Panc1 (cell line): ENCODE measurements around the gene MFSD12. TPM values are rescaled to one million over a fixed set of nuclear protein-coding genes. Genes with fewer than 3 reads are reported as not detected.

ENCODE experiments used
- ATAC-seq: fragments of 200-7000 bp; cut with Tn5 transposase; 2 replicates; pipeline ENCODE4 v1.9.1; 2020; ENCODE audit warnings: mild to moderate bottlenecking, moderate library complexity
- BruUV-seq: library from RNA; stranded (reverse); fragments of 400-500 nt; replicated peaks from 2 replicates; lab custom pipeline; 2021; lab: Mats Ljungman, UMichigan
- CTCF ChIA-PET: fragments of 300-600 bp; sonication (Branson Sonifier 250); formaldehyde crosslinking; loops from one replicate; lab custom pipeline; 2022; ENCODE audit warnings: antibody characterized with exemption; lab: Charles Lee
- POLR2A ChIA-PET: fragments of 300-600 bp; sonication (Branson Sonifier 250); formaldehyde crosslinking; loops from one replicate; lab custom pipeline; 2022; ENCODE audit warnings: antibody characterized with exemption; lab: Charles Lee
- DNase-seq: peaks from one replicate; pipeline ENCODE4 v3.0.0-alpha.2; 2010; ENCODE audit warnings: low read depth, low spot score
- H3K27ac ChIP-seq: 2 replicates; pipeline ENCODE4 v1.5.1; 2011; ENCODE audit warnings: mild to moderate bottlenecking, low read length, inconsistent platforms
- H3K27me3 ChIP-seq: fragments of 200-500 bp; sonication (Bioruptor generic); 2 replicates; pipeline ENCODE4 v1.6.0; 2014; ENCODE audit warnings: low read length, inconsistent platforms; ENCODE audit not compliant: control insufficient read depth, insufficient read depth
- H3K36me3 ChIP-seq: fragments of 200-500 bp; sonication (Bioruptor generic); 2 replicates; pipeline ENCODE4 v1.5.1; 2014; ENCODE audit warnings: inconsistent platforms, mild to moderate bottlenecking, low read length, moderate library complexity; ENCODE audit not compliant: control insufficient read depth, insufficient read depth
- H3K4me1 ChIP-seq: 2 replicates; pipeline ENCODE4 v1.5.1; 2011; ENCODE audit warnings: inconsistent platforms, mild to moderate bottlenecking, low read length, moderate library complexity; ENCODE audit not compliant: control insufficient read depth, insufficient read depth
- H3K4me3 ChIP-seq, 2 experiments: 2 replicates each; pipeline ENCODE4 v1.5.1; 2011 to 2012; ENCODE audit warnings: low read depth in 2 of 2, low read length in 2 of 2, mild to moderate bottlenecking in 2 of 2, inconsistent platforms in 1 of 2, moderate library complexity in 1 of 2
- H3K9me3 ChIP-seq: fragments of 200-500 bp; sonication (Bioruptor generic); 2 replicates; pipeline ENCODE4 v1.5.1; 2014; ENCODE audit warnings: low read depth, mild to moderate bottlenecking, inconsistent platforms, low read length, moderate library complexity; ENCODE audit not compliant: control insufficient read depth, insufficient read depth
- POLR2AphosphoS5 ChIP-seq: IDR thresholded peaks from 2 replicates; pipeline ENCODE4 v1.6.1; 2012; ENCODE audit warnings: mild to moderate bottlenecking, low read depth, low read length, moderate library complexity
- SIN3A ChIP-seq: IDR thresholded peaks from 2 replicates; pipeline ENCODE4 v1.6.1; 2012; ENCODE audit warnings: low read depth, mild to moderate bottlenecking, low read length, moderate library complexity, borderline replicate concordance; ENCODE audit not compliant: insufficient read depth
- TCF7L2 ChIP-seq: IDR thresholded peaks from 2 replicates; pipeline ENCODE4 v1.6.1; 2011; ENCODE audit warnings: mild to moderate bottlenecking, low read depth, low read length, inconsistent platforms
- in situ Hi-C: cut with HindIII; loops from 2 replicates; pipeline ENCODE4 v1.10.0; 2016; ENCODE audit warnings: low sequenced_read_pairs, low pct_unique_long_range_greater_than_20kb
- intact Hi-C: fragments of 100-400 bp; cut with micrococcal nuclease; formaldehyde crosslinking; loops from one replicate; pipeline ENCODE4 v1.10.0; 2022; ENCODE audit not compliant: unreplicated experiment
- total RNA-seq: library from RNA; stranded (reverse); gene quantifications from one replicate; pipeline ENCODE4 v1.2.1, GENCODE V29; 2021; ENCODE audit not compliant: unreplicated experiment
- TF ChIP-seq, protein P1 (sequence below): fragments of 450-650 bp; IDR thresholded peaks from 2 replicates; pipeline ENCODE4 v1.5.1; 2017; ENCODE audit warnings: mild to moderate bottlenecking
- TF ChIP-seq, protein P2 (sequence below), 2 experiments: IDR thresholded peaks; 2 replicates each; pipeline ENCODE4 v1.6.1; 2011 to 2012; ENCODE audit warnings: low read depth in 2 of 2, control low read depth in 1 of 2, low read length in 1 of 2, mild to moderate bottlenecking in 1 of 2, moderate library complexity in 1 of 2; ENCODE audit not compliant: insufficient read depth in 1 of 2

Gene MFSD12
- total RNA-seq, 1 experiment from 2014 or later: 98.8 TPM

DNA sequence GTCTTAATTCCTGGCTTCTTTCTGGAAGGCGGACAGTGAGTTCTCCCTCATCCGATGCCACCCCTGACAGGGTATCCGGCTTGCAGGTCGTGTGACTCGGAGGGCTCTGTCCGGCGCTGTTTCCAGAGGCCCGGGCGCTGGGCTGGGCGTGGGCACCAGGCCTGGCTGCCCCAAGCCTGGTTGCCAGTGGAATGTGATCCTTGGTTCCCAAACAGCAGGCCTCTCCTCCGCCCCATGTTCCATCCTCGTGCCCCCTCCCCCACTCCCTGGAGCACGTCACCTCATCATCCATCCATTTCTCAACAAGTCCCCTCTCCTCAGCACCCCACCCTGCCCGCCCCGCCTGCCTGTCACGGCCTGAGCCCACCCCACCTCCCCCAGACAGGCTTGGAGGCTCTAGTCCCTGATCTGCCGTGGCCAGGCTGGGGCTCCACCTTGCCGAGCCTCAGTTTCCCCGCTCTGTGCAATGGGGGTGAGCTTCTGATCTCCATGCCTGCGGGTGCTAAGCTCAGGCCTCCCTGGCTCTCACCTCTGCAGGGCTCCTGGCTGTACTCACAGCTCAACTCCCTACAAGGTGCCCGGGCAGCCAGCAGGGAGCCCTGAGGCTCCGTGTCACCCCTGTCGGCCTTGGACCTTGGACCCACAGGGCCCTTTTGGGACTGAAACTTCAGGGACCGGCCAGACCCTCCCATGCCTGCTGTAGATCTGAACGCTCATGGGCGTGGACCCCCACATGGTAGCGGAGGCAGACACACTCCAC lies 47.0 kb upstream of the MFSD12 start:
- in situ Hi-C loops (no loop called here), intact Hi-C loops (no loop called here)
- Histone ChIP-seq H3K4me3 (no peak overlapping the region), H3K4me1 (peaks cover 27% of the 10 kb centered on the region), H3K27ac (no peak overlapping the region), H3K36me3 (no peaks in the 10 kb centered on the region), H3K27me3 (no peaks in the 10 kb centered on the region), H3K9me3 (no peaks in the 10 kb centered on the region)
- ChIA-PET POLR2A (no interaction called here), CTCF (no interaction called here)
- DNase-seq (no peak), ATAC-seq (no peak)
- BruUV-seq: no TSS peak
- TF ChIP-seq, protein P1, sequence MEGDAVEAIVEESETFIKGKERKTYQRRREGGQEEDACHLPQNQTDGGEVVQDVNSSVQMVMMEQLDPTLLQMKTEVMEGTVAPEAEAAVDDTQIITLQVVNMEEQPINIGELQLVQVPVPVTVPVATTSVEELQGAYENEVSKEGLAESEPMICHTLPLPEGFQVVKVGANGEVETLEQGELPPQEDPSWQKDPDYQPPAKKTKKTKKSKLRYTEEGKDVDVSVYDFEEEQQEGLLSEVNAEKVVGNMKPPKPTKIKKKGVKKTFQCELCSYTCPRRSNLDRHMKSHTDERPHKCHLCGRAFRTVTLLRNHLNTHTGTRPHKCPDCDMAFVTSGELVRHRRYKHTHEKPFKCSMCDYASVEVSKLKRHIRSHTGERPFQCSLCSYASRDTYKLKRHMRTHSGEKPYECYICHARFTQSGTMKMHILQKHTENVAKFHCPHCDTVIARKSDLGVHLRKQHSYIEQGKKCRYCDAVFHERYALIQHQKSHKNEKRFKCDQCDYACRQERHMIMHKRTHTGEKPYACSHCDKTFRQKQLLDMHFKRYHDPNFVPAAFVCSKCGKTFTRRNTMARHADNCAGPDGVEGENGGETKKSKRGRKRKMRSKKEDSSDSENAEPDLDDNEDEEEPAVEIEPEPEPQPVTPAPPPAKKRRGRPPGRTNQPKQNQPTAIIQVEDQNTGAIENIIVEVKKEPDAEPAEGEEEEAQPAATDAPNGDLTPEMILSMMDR: no peak
- TF ChIP-seq POLR2AphosphoS5 (no peak), SIN3A (no peak), TCF7L2 (no peak)
- TF ChIP-seq, protein P2, sequence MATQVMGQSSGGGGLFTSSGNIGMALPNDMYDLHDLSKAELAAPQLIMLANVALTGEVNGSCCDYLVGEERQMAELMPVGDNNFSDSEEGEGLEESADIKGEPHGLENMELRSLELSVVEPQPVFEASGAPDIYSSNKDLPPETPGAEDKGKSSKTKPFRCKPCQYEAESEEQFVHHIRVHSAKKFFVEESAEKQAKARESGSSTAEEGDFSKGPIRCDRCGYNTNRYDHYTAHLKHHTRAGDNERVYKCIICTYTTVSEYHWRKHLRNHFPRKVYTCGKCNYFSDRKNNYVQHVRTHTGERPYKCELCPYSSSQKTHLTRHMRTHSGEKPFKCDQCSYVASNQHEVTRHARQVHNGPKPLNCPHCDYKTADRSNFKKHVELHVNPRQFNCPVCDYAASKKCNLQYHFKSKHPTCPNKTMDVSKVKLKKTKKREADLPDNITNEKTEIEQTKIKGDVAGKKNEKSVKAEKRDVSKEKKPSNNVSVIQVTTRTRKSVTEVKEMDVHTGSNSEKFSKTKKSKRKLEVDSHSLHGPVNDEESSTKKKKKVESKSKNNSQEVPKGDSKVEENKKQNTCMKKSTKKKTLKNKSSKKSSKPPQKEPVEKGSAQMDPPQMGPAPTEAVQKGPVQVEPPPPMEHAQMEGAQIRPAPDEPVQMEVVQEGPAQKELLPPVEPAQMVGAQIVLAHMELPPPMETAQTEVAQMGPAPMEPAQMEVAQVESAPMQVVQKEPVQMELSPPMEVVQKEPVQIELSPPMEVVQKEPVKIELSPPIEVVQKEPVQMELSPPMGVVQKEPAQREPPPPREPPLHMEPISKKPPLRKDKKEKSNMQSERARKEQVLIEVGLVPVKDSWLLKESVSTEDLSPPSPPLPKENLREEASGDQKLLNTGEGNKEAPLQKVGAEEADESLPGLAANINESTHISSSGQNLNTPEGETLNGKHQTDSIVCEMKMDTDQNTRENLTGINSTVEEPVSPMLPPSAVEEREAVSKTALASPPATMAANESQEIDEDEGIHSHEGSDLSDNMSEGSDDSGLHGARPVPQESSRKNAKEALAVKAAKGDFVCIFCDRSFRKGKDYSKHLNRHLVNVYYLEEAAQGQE (IDR thresholded peaks at IDR 0.05; ENCODE audit: insufficient read depth in 1 of 2, low read depth in 2 of 2, low read length in 1 of 2): no peak

DNA sequence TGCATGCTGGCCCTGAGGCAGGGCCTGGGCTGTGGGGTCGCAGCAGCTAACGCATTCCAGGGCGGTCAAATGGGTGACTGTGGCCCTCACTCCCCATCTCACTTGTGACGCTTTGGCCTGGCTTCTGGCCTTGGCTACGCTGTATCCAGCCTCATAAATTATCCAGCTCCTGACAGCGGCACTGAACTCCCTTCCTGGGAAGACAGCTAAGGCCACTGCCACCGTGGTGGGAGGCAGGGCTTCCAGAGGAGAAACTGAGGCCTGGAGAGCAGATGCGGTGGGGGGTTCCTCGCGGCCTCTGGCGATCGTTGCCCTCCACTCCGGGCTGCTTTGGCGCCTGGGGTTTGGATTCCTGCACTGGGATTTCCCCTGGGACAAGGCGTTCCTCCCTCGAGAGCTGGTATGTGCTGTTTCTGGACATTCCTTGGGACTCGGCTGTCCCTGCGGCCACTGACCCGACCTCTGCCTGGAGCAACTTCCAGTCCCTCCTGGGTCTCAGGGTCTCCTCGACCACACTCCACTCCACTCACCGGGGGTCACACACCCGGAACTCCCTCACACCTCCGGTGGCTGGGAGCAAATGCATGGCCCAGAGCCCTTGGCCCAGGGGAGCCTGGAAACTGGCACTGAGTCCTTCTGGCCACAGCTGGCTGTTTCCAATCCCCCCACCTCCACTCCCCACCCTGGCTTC lies 45.9 kb upstream of the MFSD12 start:
- Histone ChIP-seq H3K9me3 (no peaks in the 10 kb centered on the region), H3K27me3 (no peaks in the 10 kb centered on the region), H3K4me3 (no peak overlapping the region), H3K4me1 (peaks cover 22% of the 10 kb centered on the region), H3K36me3 (no peaks in the 10 kb centered on the region), H3K27ac (no peak overlapping the region)
- intact Hi-C loops (no loop called here), in situ Hi-C loops (no loop called here)
- TF ChIP-seq, protein P1: no peak
- TF ChIP-seq POLR2AphosphoS5: no peak
- CTCF ChIA-PET: no interaction called here
- POLR2A ChIA-PET: no interaction called here
- ATAC-seq (no peak), DNase-seq (no peak)
- no TSS peak for BruUV-seq
